Measurements from ENCODE around the gene GRM8. TPM values are rescaled to one million over a fixed set of nuclear protein-coding genes. Genes with fewer than 3 reads are reported as not detected.
A peak's percentile ranks its signal among the peaks of the same experiment; 100 is the strongest.

Gene GRM8
- 0.35 TPM in 1 of 2 replicates, not detected in the other for total RNA-seq (2011; cell fraction: chromatin; rRNA removed; ENCODE audit: low replicate concordance)
- total RNA-seq (2011; cell fraction: nucleolus; rRNA removed): 0.33 TPM in 1 of 2 replicates, not detected in the other
- total RNA-seq (2011; cell fraction: nucleoplasm; rRNA removed): not detected in 2 replicates
- total RNA-seq (2014; rRNA removed) (not detected in 2 replicates), total RNA-seq (2014; rRNA removed; fragmentation: Illumina TruSeq; extraction: Trizol) (not detected in 2 replicates), total RNA-seq (2015; rRNA removed; fragmentation: Illumina TruSeq; extraction: Trizol) (not detected in 2 replicates), total RNA-seq (2021) (0.13 TPM in 1 of 2 replicates, not detected in the other), polyA plus RNA-seq (2011; rRNA removed) (0.13 TPM in 1 of 2 replicates, not detected in the other), polyA plus RNA-seq (2014; fragmentation: Illumina TruSeq; extraction: Trizol) (not detected in 2 replicates), polyA plus RNA-seq (2014; fragmentation: Nextera tagmentation; extraction: Ambion mirVana) (not detected), polyA plus RNA-seq (2014; rRNA removed) (not detected in 2 replicates), polyA minus RNA-seq (2011; rRNA and poly(A)+ RNA removed) (not detected in 2 replicates), Bru-seq, nascent RNA (percentile 21 among the genes with signal in this experiment), BruChase-seq, experiment 1, labeled RNA remaining after a 2-hour chase (percentile 17 among the genes with signal in this experiment), BruChase-seq, experiment 2, labeled RNA remaining after a 6-hour chase (percentile 17 among the genes with signal in this experiment)
- 0.04 and 0.18 TPM in 2 replicates for polyA plus RNA-seq (2011; cell fraction: cytosol; rRNA removed)
- polyA plus RNA-seq (2011; cell fraction: nucleus; rRNA removed): not detected in 2 replicates
- 0.09 and 0.10 TPM in 2 replicates for polyA plus RNA-seq (2012)
- polyA minus RNA-seq (2011; cell fraction: cytosol; rRNA and poly(A)+ RNA removed): not detected in 2 replicates
- 0.44 TPM in 1 of 2 replicates, not detected in the other for polyA minus RNA-seq (2011; cell fraction: nucleus; rRNA and poly(A)+ RNA removed)
- long read RNA-seq, experiment 1: 0 reads
- long read RNA-seq, experiment 2: 0 reads
- long read RNA-seq, experiment 3: 0 reads

- Histone ChIP-seq H3K9me3 (replicated peaks; ENCODE audit: control insufficient read depth, insufficient read depth, low read depth, low read length) (no peaks in the 10 kb centered on the region), H3K9ac (ENCODE audit: insufficient read depth in 1 of 2, low read depth in 2 of 2, low read length in 2 of 2) (peak within 1 kb of the TSS; percentile 11 to 92; a peak in 3 of 4 replicates), H3K9me1 (ENCODE audit: control insufficient read depth, insufficient read depth, low read length) (no peaks in the 10 kb centered on the region), H3K27me3 (ENCODE audit: control insufficient read depth in 2 of 2, insufficient read depth in 2 of 2, low read length in 2 of 2) (peaks cover 15 to 44% of the 10 kb centered on the region in 2 experiments; a peak in 4 of 5 replicates), H2AFZ (ENCODE audit: low read depth, low read length) (peak within 1 kb of the TSS; percentile 89), H3K4me1 (replicated peaks in 1 of 2; ENCODE audit: control insufficient read depth in 2 of 2, insufficient read depth in 2 of 2, low read length in 2 of 2) (peaks cover 0 to 25% of the 10 kb centered on the region in 2 experiments; a peak in 3 of 5 replicates), H3K4me3 (peak within 1 kb of the TSS; percentile 53), H3K36me3 (ENCODE audit: control insufficient read depth, insufficient read depth, low read length) (no peaks in the 10 kb centered on the region), H4K20me1 (replicated peaks; ENCODE audit: control insufficient read depth, insufficient read depth, low read length) (no peaks in the 10 kb centered on the region; the same call in 1 of the 2 replicates), H3K27ac (ENCODE audit: extremely low read depth, low read depth, low read length) (no peak within 1 kb of the TSS), H3K79me2 (ENCODE audit: control insufficient read depth, insufficient read depth, low read length) (no peaks in the 10 kb centered on the region), H3K4me2 (ENCODE audit: insufficient read depth, low read length) (peak within 1 kb of the TSS; percentile 77)
- FAIRE-seq (no peak), ATAC-seq (peak; percentile 69), DNase-seq (ENCODE audit: extremely low read depth in 1 of 4, low spot score in 3 of 4) (peak; percentile 55 to 83 (median 70))
- intact Hi-C loops (cut with micrococcal nuclease): loop anchor here (5.0 kb wide), 1 partner anchor 154 kb away; no protein-coding TSS in a partner anchor
- no TSS peak for BruUV-seq (replicated peaks)
- in situ Hi-C loops (cut with MboI): no loop called here
- ChIA-PET POLR2A (no interaction called here), CTCF (ENCODE audit: low intra/inter-chr PET ratio) (interaction anchor here (0.7 to 1.1 kb wide), 2 partner anchors 196 to 450 kb away, joined by 3 read pairs; no protein-coding TSS in a partner anchor)
- 2% methylated on average over 62 of the region's 62 CpGs for WGBS (ENCODE audit: insufficient coverage, low coverage, missing lambda C conversion rate)
- TF ChIP-seq U2AF2 (optimal IDR thresholded peaks at IDR 0.05; ENCODE audit: low read depth, low read length) (no peak), TAF15 (IDR thresholded peaks at IDR 0.05; ENCODE audit: low read depth, low read length) (no peak), HDAC2 (IDR thresholded peaks at IDR 0.05) (no peak), RBFOX2 (IDR thresholded peaks at IDR 0.05; ENCODE audit: low read depth, low read length) (peak; percentile 21), ZZZ3 (IDR thresholded peaks at IDR 0.05) (no peak), YY1 (IDR thresholded peaks at IDR 0.05; ENCODE audit: borderline replicate concordance in 1 of 3, control insufficient read depth in 1 of 3, extremely low read depth in 1 of 3, insufficient read depth in 3 of 3, insufficient read length in 1 of 3, insufficient replicate concordance in 2 of 3, low read depth in 1 of 3, low read length in 2 of 3) (peak in 1 of 3 experiments; percentile 43), NFE2L1 (tag; IDR thresholded peaks at IDR 0.05; ENCODE audit: borderline replicate concordance, low read depth) (no peak), RNF2 (IDR thresholded peaks at IDR 0.05) (0 out of 2 replicates have a peak, but pooled peaks have one; percentile 13), RB1 (IDR thresholded peaks at IDR 0.05; ENCODE audit: low read depth) (peak; percentile 51; the same call in 1 of the 2 replicates), ARID2 (IDR thresholded peaks at IDR 0.05) (no peak), SAFB2 (IDR thresholded peaks at IDR 0.05; ENCODE audit: borderline replicate concordance, low read depth, low read length, severe bottlenecking) (no peak), ATF7 (IDR thresholded peaks at IDR 0.05) (no peak), KLF10 (CRISPR knock-in tag; IDR thresholded peaks at IDR 0.05) (no peak), ETV1 (tag; conservative IDR thresholded peaks at IDR 0.05; ENCODE audit: low read depth) (no peak), CBX2 (IDR thresholded peaks at IDR 0.05; ENCODE audit: insufficient read depth, low read length, poor library complexity, severe bottlenecking) (no peak), ZC3H11A (IDR thresholded peaks at IDR 0.05; ENCODE audit: low read depth, low read length) (no peak), DMBX1 (CRISPR knock-in tag; IDR thresholded peaks at IDR 0.05; ENCODE audit: borderline replicate concordance) (no peak)
- TF ChIP-seq, protein P1, sequence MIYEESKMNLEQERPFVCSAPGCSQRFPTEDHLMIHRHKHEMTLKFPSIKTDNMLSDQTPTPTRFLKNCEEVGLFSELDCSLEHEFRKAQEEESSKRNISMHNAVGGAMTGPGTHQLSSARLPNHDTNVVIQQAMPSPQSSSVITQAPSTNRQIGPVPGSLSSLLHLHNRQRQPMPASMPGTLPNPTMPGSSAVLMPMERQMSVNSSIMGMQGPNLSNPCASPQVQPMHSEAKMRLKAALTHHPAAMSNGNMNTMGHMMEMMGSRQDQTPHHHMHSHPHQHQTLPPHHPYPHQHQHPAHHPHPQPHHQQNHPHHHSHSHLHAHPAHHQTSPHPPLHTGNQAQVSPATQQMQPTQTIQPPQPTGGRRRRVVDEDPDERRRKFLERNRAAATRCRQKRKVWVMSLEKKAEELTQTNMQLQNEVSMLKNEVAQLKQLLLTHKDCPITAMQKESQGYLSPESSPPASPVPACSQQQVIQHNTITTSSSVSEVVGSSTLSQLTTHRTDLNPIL (CRISPR knock-in tag; IDR thresholded peaks at IDR 0.05): no peak
Observed at GRCh38 chr7:127252778-127253280, at the start of gene GRM8. TSS of gene GRM8 (minus strand) at chr7:127252941.

Data from K562 (cell line).